GM20000 (cell line): ENCODE results near the gene KCTD21.

ENCODE experiments used
- DNase-seq: peaks from one replicate; pipeline ENCODE4 v3.0.0; 2012; ENCODE audit warnings: low spot score
- CTCF ChIP-seq: IDR thresholded peaks from 2 replicates; pipeline ENCODE4 v1.5.1; 2012; ENCODE audit warnings: mild to moderate bottlenecking, control low read depth; ENCODE audit errors: extremely low read depth, missing control alignments

Gene KCTD21

GRCh38 chr11:78127403-78127802, 61.0 kb downstream of the KCTD21 start:
- no peak for DNase-seq
- no peak for TF ChIP-seq CTCF
